Caco-2 (cell line): ENCODE measurements around the gene ERCC5. TPM values are rescaled to one million over a fixed set of nuclear protein-coding genes. Genes with fewer than 3 reads are reported as not detected.

Source experiments
- Bru-seq: library from RNA; stranded (reverse); fragments of 400-500 nt; gene quantifications from one replicate; lab custom pipeline; 2021; lab: Mats Ljungman, UMichigan
- BruChase-seq, 2 experiments: library from RNA; stranded (reverse); fragments of 400-500 nt; gene quantifications; one replicate each; lab custom pipeline; 2021; lab: Mats Ljungman, UMichigan
- BruUV-seq: library from RNA; stranded (reverse); fragments of 400-500 nt; replicated peaks from 2 replicates; lab custom pipeline; 2021; lab: Mats Ljungman, UMichigan
- CTCF ChIA-PET: fragments of 300-600 bp; sonication (Branson Sonifier 250); formaldehyde crosslinking; loops from one replicate; lab custom pipeline; 2022; ENCODE audit warnings: antibody characterized with exemption; lab: Charles Lee
- POLR2A ChIA-PET: fragments of 300-600 bp; sonication (Branson Sonifier 250); formaldehyde crosslinking; loops from one replicate; lab custom pipeline; 2022; ENCODE audit warnings: antibody characterized with exemption; lab: Charles Lee
- DNase-seq, 2 experiments: peaks; one replicate each; pipeline versions ENCODE4 v3.0.0 to v3.0.0-alpha.2; 2020 to 2022
- H3K27me3 ChIP-seq: replicated peaks from 2 replicates; pipeline ENCODE4 v1.6.0; 2011; ENCODE audit warnings: low read length; ENCODE audit not compliant: control insufficient read depth, insufficient read depth
- H3K36me3 ChIP-seq: 2 replicates; pipeline ENCODE4 v1.5.1; 2011; ENCODE audit warnings: low read length; ENCODE audit not compliant: control insufficient read depth, insufficient read depth
- H3K4me1 ChIP-seq: fragments of 250-450 bp; sonication (Bioruptor Pico); 2 replicates; pipeline ENCODE4 v1.5.1; 2020; ENCODE audit warnings: mild to moderate bottlenecking
- H3K4me3 ChIP-seq: 2 replicates; pipeline ENCODE4 v1.5.1; 2011; ENCODE audit warnings: low read depth, mild to moderate bottlenecking, control low read depth, low read length
- H3K9me3 ChIP-seq: fragments of 250-450 bp; sonication (Bioruptor Pico); 2 replicates; pipeline ENCODE4 v1.5.1; 2020; ENCODE audit warnings: mild to moderate bottlenecking, moderate library complexity
- H3K27ac Mint-ChIP-seq: one replicate; pipeline ENCODE4 v1.8.0; 2022; ENCODE audit warnings: mixed read lengths; ENCODE audit not compliant: unreplicated experiment
- H3K27me3 Mint-ChIP-seq: one replicate; pipeline ENCODE4 v1.8.0; 2022; ENCODE audit warnings: mixed read lengths; ENCODE audit not compliant: insufficient read depth, unreplicated experiment
- H3K36me3 Mint-ChIP-seq: one replicate; pipeline ENCODE4 v1.8.0; 2022; ENCODE audit warnings: mild to moderate bottlenecking, mixed read lengths; ENCODE audit not compliant: insufficient read depth, unreplicated experiment
- H3K4me1 Mint-ChIP-seq: one replicate; pipeline ENCODE4 v1.8.0; 2022; ENCODE audit warnings: low read depth, mixed read lengths; ENCODE audit not compliant: unreplicated experiment
- H3K4me3 Mint-ChIP-seq: one replicate; pipeline ENCODE4 v1.8.0; 2022; ENCODE audit warnings: mild to moderate bottlenecking, moderate library complexity, mixed read lengths; ENCODE audit not compliant: unreplicated experiment
- H3K9me3 Mint-ChIP-seq: one replicate; pipeline ENCODE4 v1.8.0; 2022; ENCODE audit warnings: mixed read lengths; ENCODE audit not compliant: unreplicated experiment
- CTCF ChIP-seq, 2 experiments: fragments of 200-600 bp in 1 of 2; IDR thresholded peaks; 1 replicate in 1 of 2; 2 replicates in 1 of 2; pipeline versions ENCODE4 v1.5.1 to v1.8.0; 2011 to 2022; ENCODE audit warnings: antibody characterized with exemption in 1 of 2, control low read depth in 1 of 2, inconsistent platforms in 1 of 2, low read depth in 1 of 2, low read length in 1 of 2, mild to moderate bottlenecking in 1 of 2, moderate library complexity in 1 of 2; ENCODE audit not compliant: insufficient read depth in 1 of 2, severe bottlenecking in 1 of 2, unreplicated experiment in 1 of 2
- intact Hi-C: fragments of 100-400 bp; cut with micrococcal nuclease; formaldehyde crosslinking; loops from one replicate; pipeline ENCODE4 v1.10.0; 2022; ENCODE audit not compliant: unreplicated experiment
- long read RNA-seq: library from polyadenylated mRNA; stranded (forward); transcript quantifications from one replicate; pipeline ENCODE4 v2.0.0, GENCODE V29; 2022
- total RNA-seq: library from RNA; stranded (reverse); gene quantifications from 2 replicates; pipeline ENCODE4 v1.2.3, GENCODE V29; 2022

ERCC5 gene
- total RNA-seq: 29.9 and 31.4 TPM in 2 replicates
- Bru-seq, nascent RNA: percentile 68 among the genes with signal in this experiment
- percentile 69 among the genes with signal in this experiment for BruChase-seq, experiment 1, labeled RNA remaining after a 2-hour chase
- percentile 68 among the genes with signal in this experiment for BruChase-seq, experiment 2, labeled RNA remaining after a 6-hour chase
- long read RNA-seq, full-length matches to known transcripts: 13 of 18 reads
- long read RNA-seq, partial matches to known transcripts: 0 of 18 reads
- long read RNA-seq, other reads (novel, unspliced or antisense): 5 of 18 reads

- CTCF ChIA-PET: interaction anchor here (0.6 to 1.8 kb wide), 7 partner anchors 45 to 293 kb away, joined by 3 to 13 read pairs (median 5); partner anchors contain the start of gene TEX30
- H3K4me3 ChIP-seq: peak within 1 kb of the TSS; percentile 70
- Mint-ChIP-seq H3K27ac (peak within 1 kb of the TSS; percentile 92), H3K4me1 (no peaks in the 10 kb centered on the region), H3K36me3 (peaks cover 9% of the 10 kb centered on the region), H3K27me3 (no peaks in the 10 kb centered on the region), H3K9me3 (no peaks in the 10 kb centered on the region), H3K4me3 (peak within 1 kb of the TSS; percentile 77)
- BruUV-seq: no TSS peak
- no peaks in the 10 kb centered on the region for H3K36me3 ChIP-seq
- peak; percentile 95 to 97 for DNase-seq
- intact Hi-C loops: loop anchor here (1.0 to 5.0 kb wide), 4 partner anchors 73 to 383 kb away; partner anchors contain the start of genes TEX30 and TPP2
- TF ChIP-seq CTCF (IDR thresholded peaks at IDR 0.05; ENCODE audit: insufficient read depth in 1 of 2, low read depth in 1 of 2, low read length in 1 of 2, severe bottlenecking in 1 of 2, unreplicated experiment in 1 of 2): peak in 1 of 2 experiments; percentile 15
- H3K9me3 ChIP-seq: no peaks in the 10 kb centered on the region
- no peaks in the 10 kb centered on the region for H3K27me3 ChIP-seq
- POLR2A ChIA-PET: interaction anchor here (1.0 to 1.6 kb wide), 4 partner anchors 45 to 249 kb away, joined by 3 to 12 read pairs (median 10); partner anchors contain the start of genes TEX30 and TPP2
- H3K4me1 ChIP-seq: no peaks in the 10 kb centered on the region
Measured at GRCh38 chr13:102845630-102846260, at the start of gene ERCC5. TSS of gene ERCC5 (plus strand) at chr13:102846032. CDS start at chr13:102846267, 235 bp downstream.

- H3K4me1 Mint-ChIP-seq: no peaks in the 10 kb centered on the region
- no peaks in the 10 kb centered on the region for H3K27me3 Mint-ChIP-seq
- no peaks in the 10 kb centered on the region; the same call in 1 of the 2 replicates for H3K36me3 ChIP-seq
- no peaks in the 10 kb centered on the region for H3K9me3 Mint-ChIP-seq
- H3K27ac Mint-ChIP-seq: peak within 1 kb of the TSS; percentile 81
- no peaks in the 10 kb centered on the region for H3K9me3 ChIP-seq
- ChIA-PET POLR2A (no interaction called here), CTCF (no interaction called here)
- peak within 1 kb of the TSS; percentile 84 for H3K4me3 ChIP-seq
- no peaks in the 10 kb centered on the region for H3K27me3 ChIP-seq
- DNase-seq: peak; percentile 93 to 94
- TSS peak; percentile 65 for BruUV-seq
- TF ChIP-seq CTCF (IDR thresholded peaks at IDR 0.05; ENCODE audit: insufficient read depth in 1 of 2, low read depth in 1 of 2, low read length in 1 of 2, severe bottlenecking in 1 of 2, unreplicated experiment in 1 of 2): no peak
- H3K4me3 Mint-ChIP-seq: peak within 1 kb of the TSS; percentile 93
- H3K4me1 ChIP-seq: 0 out of 2 replicates have a peak, but pooled peaks cover 4% of the 10 kb centered on the region
- intact Hi-C loops: loop anchor here (1.0 to 2.0 kb wide), 5 partner anchors 26 to 207 kb away; partner anchors contain the start of genes TEX30 and TPP2
- no peaks in the 10 kb centered on the region for H3K36me3 Mint-ChIP-seq
Measured at GRCh38 chr13:102798581-102799425, 47.0 kb upstream of the ERCC5 start, which contains the start of the genes BIVM and POGLUT2. TSS of gene BIVM (plus strand) at chr13:102799119. CDS start at chr13:102807268, 8,149 bp downstream. TSS of gene POGLUT2 (minus strand) at chr13:102798976. CDS start at chr13:102798670, 306 bp downstream.
